CD14-positive monocyte (primary cell): ENCODE data around the gene PRSS22. TPM values are rescaled to one million over a fixed set of nuclear protein-coding genes. Genes with fewer than 3 reads are reported as not detected.
A peak's percentile ranks its signal among the peaks of the same experiment; 100 is the strongest.

Experiments
- DNase-seq, 3 donors: peaks; one replicate each; pipeline ENCODE4 v3.0.0-alpha.2; 2011 to 2022
- H2AFZ ChIP-seq: 2 replicates; pipeline ENCODE4 v1.6.0; 2012; ENCODE audit warnings: mild to moderate bottlenecking, low read depth, low read length, inconsistent platforms; ENCODE audit not compliant: insufficient read depth, poor library complexity, severe bottlenecking
- H3K27ac ChIP-seq, 2 donors: 1 replicate in 1 of 2; 2 replicates in 1 of 2; pipeline ENCODE4 v1.5.1; 2012 to 2013; ENCODE audit warnings: low read length in 2 of 2, control low read depth in 1 of 2, inconsistent platforms in 1 of 2, low read depth in 1 of 2, mild to moderate bottlenecking in 1 of 2
- H3K27me3 ChIP-seq, 2 donors: one replicate each; pipeline versions ENCODE4 v1.6.0 to v1.6.1; 2011 to 2013; ENCODE audit warnings: low read length in 2 of 2; ENCODE audit not compliant: control insufficient read depth in 2 of 2, insufficient read depth in 2 of 2
- H3K36me3 ChIP-seq, 2 donors: replicated peaks in 1 of 2; 1 replicate in 1 of 2; 2 replicates in 1 of 2; pipeline versions ENCODE4 v1.5.1 to v1.6.1; 2012 to 2013; ENCODE audit warnings: low read length in 2 of 2, control low read depth in 1 of 2, inconsistent platforms in 1 of 2, mild to moderate bottlenecking in 1 of 2; ENCODE audit not compliant: insufficient read depth in 2 of 2, control insufficient read depth in 1 of 2
- H3K4me1 ChIP-seq, 2 donors: 1 replicate in 1 of 2; 2 replicates in 1 of 2; pipeline versions ENCODE4 v1.5.1 to v1.6.1; 2012 to 2013; ENCODE audit warnings: low read length in 2 of 2, control low read depth in 1 of 2, inconsistent platforms in 1 of 2, mild to moderate bottlenecking in 1 of 2, moderate library complexity in 1 of 2; ENCODE audit not compliant: insufficient read depth in 2 of 2, control insufficient read depth in 1 of 2
- H3K4me2 ChIP-seq: replicated peaks from 2 replicates; pipeline ENCODE3; 2012; ENCODE audit warnings: low read length, moderate library complexity, mild to moderate bottlenecking; ENCODE audit not compliant: poor library complexity, severe bottlenecking; ENCODE audit errors: extremely low read depth
- H3K4me3 ChIP-seq, 3 experiments: fragments of 200-600 bp in 1 of 3; sonication (generic) in 1 of 3; replicated peaks in 1 of 3; 1 replicate in 2 of 3; 2 replicates in 1 of 3; pipeline ENCODE4 v1.5.1; 2011 to 2013; ENCODE audit warnings: low read length in 3 of 3, mild to moderate bottlenecking in 3 of 3, control low read depth in 2 of 3, low read depth in 2 of 3, inconsistent platforms in 1 of 3, moderate library complexity in 1 of 3
- H3K79me2 ChIP-seq: 2 replicates; pipeline ENCODE4 v1.6.0; 2012; ENCODE audit warnings: mild to moderate bottlenecking, control low read depth, inconsistent platforms, low read length, moderate library complexity; ENCODE audit not compliant: insufficient read depth
- H3K9ac ChIP-seq: 2 replicates; pipeline ENCODE4 v1.6.0; 2017; ENCODE audit warnings: low read length, mild to moderate bottlenecking; ENCODE audit not compliant: insufficient read depth, poor library complexity, severe bottlenecking
- H3K9me3 ChIP-seq, 2 donors: replicated peaks in 1 of 2; 1 replicate in 1 of 2; 2 replicates in 1 of 2; pipeline versions ENCODE4 v1.5.1 to v1.6.1; 2012 to 2013; ENCODE audit warnings: low read length in 2 of 2, control low read depth in 1 of 2; ENCODE audit not compliant: control insufficient read depth in 1 of 2, insufficient read depth in 1 of 2
- H4K20me1 ChIP-seq: 2 replicates; pipeline ENCODE4 v1.6.0; 2012; ENCODE audit warnings: mild to moderate bottlenecking, low read length, control low read depth, moderate library complexity; ENCODE audit not compliant: insufficient read depth
- H3K27ac Mint-ChIP-seq, 7 donors: one replicate each; pipeline ENCODE4 v1.8.0; 2020; ENCODE audit warnings: mild to moderate bottlenecking in 7 of 7, mixed read lengths in 7 of 7, moderate library complexity in 6 of 7, inconsistent platforms in 2 of 7
- H3K27me3 Mint-ChIP-seq, 3 donors: one replicate each; pipeline ENCODE4 v1.8.0; 2021 to 2022; ENCODE audit warnings: low read depth in 3 of 3, mild to moderate bottlenecking in 3 of 3, mixed read lengths in 3 of 3, moderate library complexity in 3 of 3, inconsistent platforms in 1 of 3
- H3K36me3 Mint-ChIP-seq, 2 donors: one replicate each; pipeline ENCODE4 v1.8.0; 2020; ENCODE audit warnings: mixed read lengths in 2 of 2, inconsistent platforms in 1 of 2, mild to moderate bottlenecking in 1 of 2
- H3K4me1 Mint-ChIP-seq: one replicate; pipeline ENCODE4 v1.8.0; 2020; ENCODE audit warnings: mild to moderate bottlenecking, mixed read lengths
- H3K4me3 Mint-ChIP-seq, 2 donors: one replicate each; pipeline ENCODE4 v1.8.0; 2020; ENCODE audit warnings: mild to moderate bottlenecking in 2 of 2, mixed read lengths in 2 of 2, moderate library complexity in 1 of 2
- H3K9me3 Mint-ChIP-seq, 7 donors: one replicate each; pipeline ENCODE4 v1.8.0; 2020 to 2022; ENCODE audit warnings: mixed read lengths in 7 of 7, mild to moderate bottlenecking in 6 of 7, moderate library complexity in 6 of 7, inconsistent platforms in 2 of 7
- CTCF ChIP-seq: fragments of 200-600 bp; IDR thresholded peaks from one replicate; pipeline ENCODE4 v1.8.0; 2022; ENCODE audit warnings: antibody characterized with exemption, mild to moderate bottlenecking
- WGBS: methylation state at CpG from one replicate; pipeline ENCODE4 v1.1.5; 2013; ENCODE audit warnings: missing lambda C conversion rate; ENCODE audit not compliant: insufficient coverage; 5-methylcytosine and 5-hydroxymethylcytosine counted together
- intact Hi-C, 2 donors: fragments of 100-400 bp; cut with micrococcal nuclease; formaldehyde crosslinking; loops; one replicate each; pipeline versions ENCODE4 v1.15.0 to v1.15.1; 2023
- polyA plus RNA-seq, 3 donors: library from polyadenylated mRNA; depleted of rRNA in 1 of 3; unstranded in 2 of 3; stranded (reverse) in 1 of 3; fragments of 300-500 nt in 2 of 3; fragments of >200 nt in 1 of 3; fragmentation: Illumina TruSeq in 2 of 3; gene quantifications; 1 replicate in 2 of 3; 2 replicates in 1 of 3; pipeline ENCODE4 v1.2.3, GENCODE V29; 2012 to 2021

PRSS22 gene
- polyA plus RNA-seq, 3 donors: not detected

DNA sequence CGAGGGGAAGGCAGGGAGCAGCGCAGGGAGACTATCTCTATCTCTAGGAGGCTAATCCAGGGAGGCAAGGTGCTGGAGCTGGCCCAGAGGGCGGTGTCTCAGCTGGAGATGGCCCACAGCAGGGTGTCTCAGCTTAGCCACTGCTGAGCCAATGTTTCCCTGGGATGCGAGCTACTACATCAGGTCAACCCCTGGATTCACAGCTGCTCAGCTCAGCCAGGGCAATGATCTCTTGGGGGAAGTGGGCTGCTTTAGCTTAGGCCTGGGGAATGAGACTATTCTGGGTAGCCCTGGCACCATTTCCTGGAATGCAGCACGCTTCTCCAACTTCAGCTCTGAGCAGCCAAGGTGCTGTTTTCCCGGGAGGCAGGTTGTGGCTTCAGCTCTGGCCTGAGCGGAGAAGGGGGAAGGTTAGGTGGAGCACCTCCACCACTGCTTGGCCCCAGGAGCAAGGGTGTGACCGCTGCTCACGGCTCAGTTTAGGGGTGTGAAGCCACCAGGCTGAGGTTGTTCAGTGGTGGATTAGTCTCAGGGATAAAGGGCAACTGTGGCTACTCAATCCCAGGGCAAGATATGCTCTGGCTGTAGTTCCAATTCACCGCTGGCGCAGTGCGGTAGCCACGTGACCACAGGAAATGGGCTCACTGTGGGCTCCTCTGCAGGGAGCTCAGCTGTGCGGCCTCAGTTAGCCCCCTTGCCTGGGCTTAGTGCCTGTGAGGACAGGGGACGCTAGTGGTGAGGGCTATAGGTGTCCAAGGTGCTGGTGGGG is 46.1 kb downstream of the PRSS22 start:
- Histone ChIP-seq H3K27me3 (peaks cover 0 to 5% of the 10 kb centered on the region in 2 donors), H3K4me1 (peaks cover 5 to 12% of the 10 kb centered on the region in 2 donors), H2AFZ (no peak overlapping the region), H4K20me1 (no peaks in the 10 kb centered on the region), H3K79me2 (no peaks in the 10 kb centered on the region), H3K9ac (no peak overlapping the region), H3K4me3 (no peak overlapping the region), H3K36me3 (no peaks in the 10 kb centered on the region), H3K4me2 (no peak overlapping the region), H3K27ac (no peak overlapping the region), H3K9me3 (no peaks in the 10 kb centered on the region)
- no peak for DNase-seq
- Mint-ChIP-seq H3K27me3 (peaks cover 13 to 30% (median 14%) of the 10 kb centered on the region in 3 donors), H3K4me1 (peaks cover 8% of the 10 kb centered on the region), H3K27ac (peak overlapping the region in 1 of 7 donors; percentile 74), H3K36me3 (no peaks in the 10 kb centered on the region), H3K4me3 (no peak overlapping the region), H3K9me3 (peaks cover 0 to 7% (median 0%) of the 10 kb centered on the region in 7 donors)
- TF ChIP-seq CTCF: no peak
- intact Hi-C loops: no loop called here
- WGBS: 82% methylated on average over 13 of the region's 15 CpGs

DNA sequence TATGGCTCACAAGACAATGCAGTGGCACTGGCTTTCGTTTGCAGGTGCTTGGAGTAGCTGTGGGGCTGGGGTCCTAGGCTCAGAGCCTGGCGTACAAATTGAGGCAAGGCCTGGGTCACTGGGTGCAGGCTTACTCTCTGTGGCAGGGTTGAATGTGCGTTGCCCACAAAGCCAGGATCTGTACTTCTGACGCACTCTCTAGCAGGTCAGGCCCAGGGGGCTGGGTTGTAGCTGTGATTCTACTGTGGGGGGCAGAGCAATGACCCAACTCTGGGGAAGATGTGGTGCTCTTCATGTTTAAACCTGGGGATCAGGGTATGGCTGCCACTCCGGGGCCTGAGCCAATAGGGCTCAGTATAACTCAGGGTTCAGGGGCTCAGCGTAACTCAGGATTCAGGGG is 47.3 kb downstream of the PRSS22 start:
- Mint-ChIP-seq H3K27me3 (peaks cover 11 to 27% (median 14%) of the 10 kb centered on the region in 3 donors), H3K36me3 (no peaks in the 10 kb centered on the region), H3K4me3 (no peak overlapping the region), H3K27ac (no peak overlapping the region), H3K4me1 (peaks cover 3% of the 10 kb centered on the region), H3K9me3 (peaks cover 0 to 9% (median 0%) of the 10 kb centered on the region in 7 donors)
- no peaks in the 10 kb centered on the region for H3K9me3 ChIP-seq
- intact Hi-C loops: no loop called here
- H3K4me2 ChIP-seq: no peak overlapping the region
- no peaks in the 10 kb centered on the region for H4K20me1 ChIP-seq
- no peaks in the 10 kb centered on the region for H3K79me2 ChIP-seq
- peaks cover 0 to 5% of the 10 kb centered on the region in 2 donors for H3K27me3 ChIP-seq
- H3K4me1 ChIP-seq: peaks cover 5 to 6% of the 10 kb centered on the region in 2 donors
- H3K27ac ChIP-seq: no peak overlapping the region
- no peak overlapping the region for H3K9ac ChIP-seq
- H3K36me3 ChIP-seq: no peaks in the 10 kb centered on the region
- DNase-seq: no peak
- no peak overlapping the region for H3K4me3 ChIP-seq
- no peak for TF ChIP-seq CTCF
- WGBS: 76% methylated on average over 6 of the region's 6 CpGs
- no peak overlapping the region for H2AFZ ChIP-seq
